GM19238 (cell line): ENCODE measurements around the gene EBP.
"Not testable (repeated sequence)": the region's sequence is repeated elsewhere in the genome, so short reads cannot be mapped to it uniquely, and the experiment has no call there.

Experiments used
- DNase-seq: peaks from one replicate; pipeline ENCODE4 v3.0.0; 2011; ENCODE audit warnings: low spot score; ENCODE audit not compliant: insufficient read length

The EBP gene

GRCh38 chrX:48522291-48522690, 683 bp downstream of the EBP start:
- no peak for DNase-seq

DNA sequence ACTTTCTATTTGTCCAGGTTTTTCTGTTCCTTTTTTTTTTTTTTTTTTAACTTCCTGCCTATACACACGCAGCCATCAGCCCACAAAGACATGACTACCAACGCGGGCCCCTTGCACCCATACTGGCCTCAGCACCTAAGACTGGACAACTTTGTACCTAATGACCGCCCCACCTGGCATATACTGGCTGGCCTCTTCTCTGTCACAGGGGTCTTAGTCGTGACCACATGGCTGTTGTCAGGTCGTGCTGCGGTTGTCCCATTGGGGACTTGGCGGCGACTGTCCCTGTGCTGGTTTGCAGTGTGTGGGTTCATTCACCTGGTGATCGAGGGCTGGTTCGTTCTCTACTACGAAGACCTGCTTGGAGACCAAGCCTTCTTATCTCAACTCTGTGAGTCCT, 2.1 kb downstream of the EBP start:
- no peak for DNase-seq

GRCh38 chrX:48525853-48526252, 4.2 kb downstream of the EBP start:
- DNase-seq = not testable (repeated sequence)

DNA sequence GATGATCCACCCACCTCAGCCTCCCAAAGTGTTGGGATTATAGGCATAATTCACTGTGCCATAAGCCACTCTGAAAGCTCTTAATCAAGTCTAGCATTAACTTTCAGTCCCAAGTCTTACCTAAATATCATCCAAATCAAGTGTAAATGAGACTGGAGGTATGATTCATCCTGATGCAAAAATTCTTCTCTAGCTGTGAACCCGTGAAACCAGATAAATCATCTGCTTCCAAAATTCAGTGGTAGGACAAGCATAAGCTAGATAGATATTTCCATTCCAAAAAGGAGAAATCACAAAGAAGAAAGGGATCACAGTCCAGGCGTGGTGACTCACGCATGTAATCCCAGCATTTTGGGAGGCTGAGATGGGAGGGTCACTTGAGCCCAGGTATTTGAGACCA, 9.1 kb downstream of the EBP start:
- DNase-seq = no peak

GRCh38 chrX:48531358-48531959, 9.9 kb downstream of the EBP start:
- no peak for DNase-seq

GRCh38 chrX:48532161-48532560, 10.6 kb downstream of the EBP start:
- DNase-seq = no peak

- no peak for DNase-seq
These were observed 11.6 kb downstream of the EBP start for GRCh38 chrX:48533165-48533564.

GRCh38 chrX:48538641-48539344, 17.2 kb downstream of the EBP start:
- DNase-seq = no peak

- DNase-seq = peak; percentile 75
These were observed 17.9 kb downstream of the EBP start, which contains the start of gene TBC1D25 for GRCh38 chrX:48539345-48540027. Gene TBC1D25 (plus strand): TSS chrX:48539714. CDS start chrX:48539798, 84 bp downstream.

DNA sequence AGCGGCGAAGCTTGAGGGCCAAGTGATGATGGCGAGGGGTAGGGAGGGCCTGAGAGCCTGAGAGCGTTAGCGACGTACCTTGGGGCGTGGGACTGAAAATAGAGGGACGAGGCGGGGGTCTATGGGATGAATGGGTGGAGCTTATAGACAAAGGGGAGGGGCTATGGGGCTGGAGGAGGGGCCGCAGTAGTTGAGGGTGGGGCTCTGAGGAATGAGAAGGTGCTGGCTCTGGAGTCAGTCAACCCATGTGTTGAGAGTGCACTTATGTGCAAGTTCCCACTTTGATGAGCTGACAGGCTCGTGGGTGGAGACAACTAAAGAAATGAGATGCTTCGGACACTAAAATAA, 18.4 kb downstream of the EBP start:
- DNase-seq = no peak

DNA sequence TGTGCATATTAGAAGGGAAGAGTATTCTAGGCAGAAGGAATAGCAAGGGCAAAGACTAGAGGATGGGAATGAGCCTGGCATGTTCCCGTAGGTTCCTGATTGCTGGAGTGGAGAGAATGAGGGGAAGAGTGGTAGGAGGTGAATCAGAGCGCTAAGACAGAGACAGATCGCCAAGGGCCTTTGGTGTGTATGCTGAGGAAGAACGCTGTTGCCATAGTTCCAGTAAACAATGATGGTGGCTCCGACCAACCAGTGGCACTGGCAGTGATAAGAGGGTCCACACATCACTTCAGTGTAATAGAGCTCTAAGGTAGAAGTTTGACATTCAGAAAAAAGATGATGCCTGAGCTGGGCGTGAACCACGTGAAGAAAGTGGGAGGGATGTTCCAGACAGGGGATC, 18.9 kb downstream of the EBP start:
- DNase-seq = no peak

DNA sequence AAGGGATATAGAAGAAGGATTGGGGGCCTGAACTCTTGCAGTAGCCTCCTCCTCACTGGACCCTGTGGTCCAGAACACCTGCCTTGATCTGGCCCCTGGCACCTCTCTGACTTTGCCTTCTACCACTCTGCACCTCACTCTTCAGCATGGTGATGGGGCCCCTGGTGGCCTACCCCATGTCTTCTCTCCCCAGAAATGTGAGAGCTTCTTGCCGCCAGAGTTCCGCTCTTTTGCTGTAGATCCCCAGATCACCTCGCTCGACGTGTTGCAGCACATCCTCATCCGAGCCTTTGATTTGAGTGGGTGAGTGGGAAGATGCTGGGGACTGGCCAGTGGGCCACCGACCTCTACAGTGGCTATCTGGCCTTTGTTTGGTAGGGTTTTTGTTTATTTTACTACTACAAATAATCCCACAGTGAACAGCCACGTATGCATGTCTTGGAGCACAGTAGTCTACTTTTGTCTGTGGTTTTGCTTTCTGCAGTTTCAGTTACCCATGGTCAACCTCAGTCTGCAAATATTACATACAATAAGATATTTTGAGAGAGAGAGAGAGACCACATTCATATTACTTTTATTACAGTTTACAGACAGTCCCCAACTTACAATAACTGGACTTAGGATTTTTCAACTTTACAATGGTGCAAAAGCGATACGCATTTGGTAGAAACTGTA, 19.7 kb downstream of the EBP start:
- DNase-seq = no peak

GRCh38 chrX:48548871-48549270, 27.3 kb downstream of the EBP start:
- DNase-seq = no peak

- not testable (repeated sequence) for DNase-seq
These were observed 34.2 kb downstream of the EBP start for GRCh38 chrX:48555731-48556325.

GRCh38 chrX:48558271-48558670, 36.7 kb downstream of the EBP start:
- DNase-seq = no peak

- no peak for DNase-seq
These were observed 38.0 kb downstream of the EBP start for GRCh38 chrX:48559636-48560035.

DNA sequence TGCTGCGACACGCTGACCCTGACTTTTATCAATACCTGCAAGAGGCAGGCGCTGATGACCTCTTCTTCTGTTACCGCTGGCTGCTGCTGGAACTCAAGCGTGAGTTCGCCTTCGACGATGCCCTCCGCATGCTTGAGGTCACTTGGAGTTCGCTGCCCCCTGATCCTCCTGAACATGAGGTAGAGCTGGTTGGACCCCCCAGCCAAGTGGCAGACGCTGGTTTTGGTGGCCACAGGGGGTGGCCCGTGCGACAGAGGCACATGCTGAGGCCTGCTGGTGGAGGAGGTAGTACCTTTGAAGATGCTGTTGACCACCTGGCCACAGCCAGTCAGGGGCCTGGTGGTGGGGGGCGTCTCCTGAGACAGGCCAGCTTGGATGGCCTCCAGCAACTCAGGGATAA, 38.4 kb downstream of the EBP start:
- no peak for DNase-seq

DNA sequence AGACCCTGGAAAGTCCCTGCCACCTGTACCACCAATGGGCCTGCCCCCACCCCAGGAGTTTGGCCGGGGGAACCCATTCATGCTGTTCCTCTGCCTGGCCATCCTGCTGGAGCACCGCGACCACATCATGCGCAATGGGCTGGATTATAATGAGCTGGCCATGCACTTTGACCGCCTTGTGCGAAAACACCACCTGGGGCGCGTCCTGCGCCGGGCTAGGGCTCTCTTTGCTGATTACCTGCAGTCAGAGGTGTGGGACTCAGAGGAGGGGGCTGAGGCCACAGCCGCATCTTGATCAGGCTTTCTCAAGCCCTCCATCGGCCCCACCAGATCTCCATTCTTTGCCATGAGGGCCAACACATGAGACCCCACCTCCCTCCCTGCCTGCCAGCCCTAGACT, 39.1 kb downstream of the EBP start:
- no peak for DNase-seq

DNA sequence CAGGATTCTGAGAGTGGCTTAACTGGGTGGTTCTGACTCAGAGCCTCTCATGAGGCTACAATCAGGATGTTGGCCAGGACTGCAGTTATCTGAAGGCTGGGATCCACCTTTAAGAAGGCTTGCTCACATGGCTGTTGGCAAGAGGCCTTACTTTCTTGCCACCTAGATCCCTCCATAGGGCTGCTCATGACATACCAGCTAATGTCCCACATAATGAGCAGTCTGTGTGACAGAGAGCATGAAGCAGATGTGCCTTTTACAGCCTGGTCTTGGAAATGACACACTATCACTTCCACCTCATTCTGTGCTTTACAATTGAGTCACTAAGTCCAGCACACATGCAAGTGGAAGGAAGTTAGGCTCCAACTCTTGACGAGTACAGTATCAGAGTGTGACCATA, 48.4 kb downstream of the EBP start:
- no peak for DNase-seq

DNA sequence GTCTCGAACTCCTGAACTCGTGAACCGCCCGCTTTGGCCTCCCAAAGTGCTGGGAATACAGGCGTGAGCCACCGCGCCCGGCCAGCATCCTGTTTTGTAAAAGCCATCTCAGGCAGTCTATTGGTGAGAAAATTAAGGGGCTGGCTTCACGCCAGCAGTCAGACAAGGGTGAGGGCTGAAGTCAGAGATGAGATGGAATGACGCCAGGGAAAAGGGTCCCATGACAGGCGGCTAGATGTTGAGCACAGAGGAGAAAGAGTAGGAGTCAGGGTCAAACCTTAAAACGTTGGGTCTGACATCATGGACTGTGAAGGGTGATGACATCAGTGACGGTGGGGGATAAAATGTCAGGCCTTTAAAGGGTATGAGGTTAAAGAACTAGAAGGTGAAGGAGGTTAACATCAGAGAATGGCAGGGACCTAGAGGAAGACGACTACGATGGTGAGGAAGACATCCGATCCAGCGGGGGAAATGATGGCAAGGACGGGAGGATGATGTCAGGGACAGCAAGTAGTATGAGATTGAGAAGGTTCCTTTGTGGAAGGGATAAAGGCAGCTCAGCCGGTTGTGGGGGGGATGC, 52.2 kb downstream of the EBP start:
- no peak for DNase-seq
